ENCODE measurements around the gene HOXA6.
A peak's percentile ranks its signal among the peaks of the same experiment; 100 is the strongest.

GRCh38 chr7:27095897-27096767 lies 51.4 kb downstream of the HOXA6 start, which contains the start of gene HOXA1:
- TF ChIP-seq CTCF (IDR thresholded peaks at IDR 0.05) (no peak), POLR2A (IDR thresholded peaks at IDR 0.05) (peak in 3 of 4 donors; percentile 51 to 88 (median 81))

Measured in esophagus squamous epithelium (tissue), 4 donors.